GM13976 (cell line): Measurements from ENCODE around the gene FAF1.
A peak's percentile ranks its signal among the peaks of the same experiment; 100 is the strongest.

Experiments used
- DNase-seq: peaks from one replicate; pipeline ENCODE4 v3.0.0; 2012; ENCODE audit warnings: low spot score
- CTCF ChIP-seq: IDR thresholded peaks from 2 replicates; pipeline ENCODE4 v1.5.1; 2012; ENCODE audit warnings: borderline replicate concordance, mild to moderate bottlenecking; ENCODE audit not compliant: insufficient read depth; ENCODE audit errors: extremely low read depth, missing control alignments, control extremely low read depth
- in situ Hi-C: fragments of 300-500 bp; cut with MboI; formaldehyde crosslinking; loops from one replicate; pipeline ENCODE4 v1.12.0; 2022; ENCODE audit warnings: low sequenced_read_pairs, mixed read lengths, inconsistent platforms; ENCODE audit not compliant: unreplicated experiment

The FAF1 gene

GRCh38 chr1:50419907-50420677 is 540.0 kb downstream of the FAF1 start:
- TF ChIP-seq CTCF: no peak
- in situ Hi-C loops: no loop called here
- no peak for DNase-seq

GRCh38 chr1:50419192-50419906 is 540.7 kb downstream of the FAF1 start:
- in situ Hi-C loops: no loop called here
- no peak for TF ChIP-seq CTCF
- peak; percentile 37 for DNase-seq

- peak; percentile 42 for DNase-seq
- in situ Hi-C loops: no loop called here
- no peak for TF ChIP-seq CTCF
Measured at GRCh38 chr1:50418600-50419109, 541.4 kb downstream of the FAF1 start.

GRCh38 chr1:50417946-50418599 is 542.0 kb downstream of the FAF1 start:
- in situ Hi-C loops: no loop called here
- TF ChIP-seq CTCF: no peak
- peak; percentile 10 for DNase-seq

GRCh38 chr1:50417507-50417906 is 542.6 kb downstream of the FAF1 start:
- TF ChIP-seq CTCF: no peak
- peak; percentile 18 for DNase-seq
- in situ Hi-C loops: no loop called here
